ENCODE measurements around the gene GPBAR1. TPM values are rescaled to one million over a fixed set of nuclear protein-coding genes. Genes with fewer than 3 reads are reported as not detected.

GPBAR1 gene
- total and polyA plus RNA-seq, 9 of the 15 experiments (the other 6 are each of a cell fraction or from before 2014, with no cell fraction given) = not detected

DNA sequence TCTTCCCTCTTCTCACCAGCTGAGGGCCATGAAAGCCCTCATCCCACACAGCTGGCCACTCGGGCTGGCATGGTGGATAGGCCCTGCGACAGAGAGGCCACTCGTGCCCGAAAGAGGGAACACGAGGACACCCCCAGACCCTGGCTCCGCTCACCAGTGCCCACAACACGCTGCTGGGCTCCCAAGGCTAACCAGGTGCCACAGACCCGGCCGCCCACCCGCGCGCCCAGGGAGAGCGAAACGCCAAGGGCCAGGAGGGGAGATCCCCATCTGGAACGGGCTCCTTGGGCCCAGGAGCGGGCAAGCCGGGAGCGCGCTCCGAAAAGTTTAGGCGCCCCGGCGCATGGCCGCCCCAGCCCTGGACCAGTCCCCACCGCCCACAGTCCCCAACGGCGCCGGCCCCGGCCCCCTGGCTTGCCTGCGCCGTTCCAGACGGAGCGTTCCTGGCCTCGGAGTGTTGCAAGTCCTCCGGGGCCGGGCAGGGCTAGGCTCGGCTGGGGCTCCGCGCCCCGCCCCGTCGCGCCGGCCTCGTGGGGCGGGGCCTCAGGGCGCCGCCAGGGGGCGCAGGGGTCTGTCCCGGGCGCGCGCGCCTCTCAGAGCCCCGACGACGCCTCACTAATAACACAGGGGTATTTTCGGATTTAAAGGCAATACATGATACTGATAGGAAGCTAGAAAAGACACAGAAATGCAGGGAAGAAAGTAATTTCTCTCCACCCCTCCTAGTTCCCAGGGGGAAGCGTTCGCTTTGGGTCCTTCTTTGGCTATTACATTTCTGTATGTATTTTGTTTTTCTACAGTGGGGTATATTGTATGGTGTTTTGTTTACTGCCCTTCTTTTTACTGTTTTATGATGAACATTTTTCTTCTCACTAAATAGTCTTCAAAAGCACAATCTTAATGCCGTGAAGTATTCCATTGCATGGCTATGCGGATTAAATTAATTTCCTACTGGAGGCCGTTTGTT lies 31.5 kb downstream of the GPBAR1 start, which contains the start of gene TMBIM1 (continued):
- TF ChIP-seq DDX20 (tag; IDR thresholded peaks at IDR 0.05; ENCODE audit: low read depth) = no peak
- TF ChIP-seq CTBP1 (IDR thresholded peaks at IDR 0.05; ENCODE audit: borderline replicate concordance) = peak; percentile 57; the same call in 1 of the 2 replicates
- 0 out of 2 replicates have a peak, but pooled peaks have one; percentile 25 for TF ChIP-seq ZBTB17 (CRISPR knock-in tag; IDR thresholded peaks at IDR 0.05)
- TF ChIP-seq, protein P1, sequence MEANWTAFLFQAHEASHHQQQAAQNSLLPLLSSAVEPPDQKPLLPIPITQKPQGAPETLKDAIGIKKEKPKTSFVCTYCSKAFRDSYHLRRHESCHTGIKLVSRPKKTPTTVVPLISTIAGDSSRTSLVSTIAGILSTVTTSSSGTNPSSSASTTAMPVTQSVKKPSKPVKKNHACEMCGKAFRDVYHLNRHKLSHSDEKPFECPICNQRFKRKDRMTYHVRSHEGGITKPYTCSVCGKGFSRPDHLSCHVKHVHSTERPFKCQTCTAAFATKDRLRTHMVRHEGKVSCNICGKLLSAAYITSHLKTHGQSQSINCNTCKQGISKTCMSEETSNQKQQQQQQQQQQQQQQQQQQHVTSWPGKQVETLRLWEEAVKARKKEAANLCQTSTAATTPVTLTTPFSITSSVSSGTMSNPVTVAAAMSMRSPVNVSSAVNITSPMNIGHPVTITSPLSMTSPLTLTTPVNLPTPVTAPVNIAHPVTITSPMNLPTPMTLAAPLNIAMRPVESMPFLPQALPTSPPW (CRISPR knock-in tag; IDR thresholded peaks at IDR 0.05) = peak; percentile 72
- peak; percentile 67 for TF ChIP-seq CEBPB (tag; IDR thresholded peaks at IDR 0.05)
- TF ChIP-seq HDAC1 (IDR thresholded peaks at IDR 0.05) = no peak
- peak; percentile 15 for TF ChIP-seq CHD1 (IDR thresholded peaks at IDR 0.05; ENCODE audit: low read length)
- TF ChIP-seq, protein P2, sequence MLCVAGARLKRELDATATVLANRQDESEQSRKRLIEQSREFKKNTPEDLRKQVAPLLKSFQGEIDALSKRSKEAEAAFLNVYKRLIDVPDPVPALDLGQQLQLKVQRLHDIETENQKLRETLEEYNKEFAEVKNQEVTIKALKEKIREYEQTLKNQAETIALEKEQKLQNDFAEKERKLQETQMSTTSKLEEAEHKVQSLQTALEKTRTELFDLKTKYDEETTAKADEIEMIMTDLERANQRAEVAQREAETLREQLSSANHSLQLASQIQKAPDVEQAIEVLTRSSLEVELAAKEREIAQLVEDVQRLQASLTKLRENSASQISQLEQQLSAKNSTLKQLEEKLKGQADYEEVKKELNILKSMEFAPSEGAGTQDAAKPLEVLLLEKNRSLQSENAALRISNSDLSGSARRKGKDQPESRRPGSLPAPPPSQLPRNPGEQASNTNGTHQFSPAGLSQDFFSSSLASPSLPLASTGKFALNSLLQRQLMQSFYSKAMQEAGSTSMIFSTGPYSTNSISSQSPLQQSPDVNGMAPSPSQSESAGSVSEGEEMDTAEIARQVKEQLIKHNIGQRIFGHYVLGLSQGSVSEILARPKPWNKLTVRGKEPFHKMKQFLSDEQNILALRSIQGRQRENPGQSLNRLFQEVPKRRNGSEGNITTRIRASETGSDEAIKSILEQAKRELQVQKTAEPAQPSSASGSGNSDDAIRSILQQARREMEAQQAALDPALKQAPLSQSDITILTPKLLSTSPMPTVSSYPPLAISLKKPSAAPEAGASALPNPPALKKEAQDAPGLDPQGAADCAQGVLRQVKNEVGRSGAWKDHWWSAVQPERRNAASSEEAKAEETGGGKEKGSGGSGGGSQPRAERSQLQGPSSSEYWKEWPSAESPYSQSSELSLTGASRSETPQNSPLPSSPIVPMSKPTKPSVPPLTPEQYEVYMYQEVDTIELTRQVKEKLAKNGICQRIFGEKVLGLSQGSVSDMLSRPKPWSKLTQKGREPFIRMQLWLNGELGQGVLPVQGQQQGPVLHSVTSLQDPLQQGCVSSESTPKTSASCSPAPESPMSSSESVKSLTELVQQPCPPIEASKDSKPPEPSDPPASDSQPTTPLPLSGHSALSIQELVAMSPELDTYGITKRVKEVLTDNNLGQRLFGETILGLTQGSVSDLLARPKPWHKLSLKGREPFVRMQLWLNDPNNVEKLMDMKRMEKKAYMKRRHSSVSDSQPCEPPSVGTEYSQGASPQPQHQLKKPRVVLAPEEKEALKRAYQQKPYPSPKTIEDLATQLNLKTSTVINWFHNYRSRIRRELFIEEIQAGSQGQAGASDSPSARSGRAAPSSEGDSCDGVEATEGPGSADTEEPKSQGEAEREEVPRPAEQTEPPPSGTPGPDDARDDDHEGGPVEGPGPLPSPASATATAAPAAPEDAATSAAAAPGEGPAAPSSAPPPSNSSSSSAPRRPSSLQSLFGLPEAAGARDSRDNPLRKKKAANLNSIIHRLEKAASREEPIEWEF (CRISPR knock-in tag; IDR thresholded peaks at IDR 0.05) = no peak
- TF ChIP-seq, protein P3, sequence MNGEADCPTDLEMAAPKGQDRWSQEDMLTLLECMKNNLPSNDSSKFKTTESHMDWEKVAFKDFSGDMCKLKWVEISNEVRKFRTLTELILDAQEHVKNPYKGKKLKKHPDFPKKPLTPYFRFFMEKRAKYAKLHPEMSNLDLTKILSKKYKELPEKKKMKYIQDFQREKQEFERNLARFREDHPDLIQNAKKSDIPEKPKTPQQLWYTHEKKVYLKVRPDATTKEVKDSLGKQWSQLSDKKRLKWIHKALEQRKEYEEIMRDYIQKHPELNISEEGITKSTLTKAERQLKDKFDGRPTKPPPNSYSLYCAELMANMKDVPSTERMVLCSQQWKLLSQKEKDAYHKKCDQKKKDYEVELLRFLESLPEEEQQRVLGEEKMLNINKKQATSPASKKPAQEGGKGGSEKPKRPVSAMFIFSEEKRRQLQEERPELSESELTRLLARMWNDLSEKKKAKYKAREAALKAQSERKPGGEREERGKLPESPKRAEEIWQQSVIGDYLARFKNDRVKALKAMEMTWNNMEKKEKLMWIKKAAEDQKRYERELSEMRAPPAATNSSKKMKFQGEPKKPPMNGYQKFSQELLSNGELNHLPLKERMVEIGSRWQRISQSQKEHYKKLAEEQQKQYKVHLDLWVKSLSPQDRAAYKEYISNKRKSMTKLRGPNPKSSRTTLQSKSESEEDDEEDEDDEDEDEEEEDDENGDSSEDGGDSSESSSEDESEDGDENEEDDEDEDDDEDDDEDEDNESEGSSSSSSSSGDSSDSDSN (IDR thresholded peaks at IDR 0.05; ENCODE audit: borderline replicate concordance in 1 of 2, low read depth in 2 of 2, low read length in 2 of 2) = peak in 1 of 2 experiments; percentile 79; a peak in 2 of 4 replicates
- TF ChIP-seq, protein P4, sequence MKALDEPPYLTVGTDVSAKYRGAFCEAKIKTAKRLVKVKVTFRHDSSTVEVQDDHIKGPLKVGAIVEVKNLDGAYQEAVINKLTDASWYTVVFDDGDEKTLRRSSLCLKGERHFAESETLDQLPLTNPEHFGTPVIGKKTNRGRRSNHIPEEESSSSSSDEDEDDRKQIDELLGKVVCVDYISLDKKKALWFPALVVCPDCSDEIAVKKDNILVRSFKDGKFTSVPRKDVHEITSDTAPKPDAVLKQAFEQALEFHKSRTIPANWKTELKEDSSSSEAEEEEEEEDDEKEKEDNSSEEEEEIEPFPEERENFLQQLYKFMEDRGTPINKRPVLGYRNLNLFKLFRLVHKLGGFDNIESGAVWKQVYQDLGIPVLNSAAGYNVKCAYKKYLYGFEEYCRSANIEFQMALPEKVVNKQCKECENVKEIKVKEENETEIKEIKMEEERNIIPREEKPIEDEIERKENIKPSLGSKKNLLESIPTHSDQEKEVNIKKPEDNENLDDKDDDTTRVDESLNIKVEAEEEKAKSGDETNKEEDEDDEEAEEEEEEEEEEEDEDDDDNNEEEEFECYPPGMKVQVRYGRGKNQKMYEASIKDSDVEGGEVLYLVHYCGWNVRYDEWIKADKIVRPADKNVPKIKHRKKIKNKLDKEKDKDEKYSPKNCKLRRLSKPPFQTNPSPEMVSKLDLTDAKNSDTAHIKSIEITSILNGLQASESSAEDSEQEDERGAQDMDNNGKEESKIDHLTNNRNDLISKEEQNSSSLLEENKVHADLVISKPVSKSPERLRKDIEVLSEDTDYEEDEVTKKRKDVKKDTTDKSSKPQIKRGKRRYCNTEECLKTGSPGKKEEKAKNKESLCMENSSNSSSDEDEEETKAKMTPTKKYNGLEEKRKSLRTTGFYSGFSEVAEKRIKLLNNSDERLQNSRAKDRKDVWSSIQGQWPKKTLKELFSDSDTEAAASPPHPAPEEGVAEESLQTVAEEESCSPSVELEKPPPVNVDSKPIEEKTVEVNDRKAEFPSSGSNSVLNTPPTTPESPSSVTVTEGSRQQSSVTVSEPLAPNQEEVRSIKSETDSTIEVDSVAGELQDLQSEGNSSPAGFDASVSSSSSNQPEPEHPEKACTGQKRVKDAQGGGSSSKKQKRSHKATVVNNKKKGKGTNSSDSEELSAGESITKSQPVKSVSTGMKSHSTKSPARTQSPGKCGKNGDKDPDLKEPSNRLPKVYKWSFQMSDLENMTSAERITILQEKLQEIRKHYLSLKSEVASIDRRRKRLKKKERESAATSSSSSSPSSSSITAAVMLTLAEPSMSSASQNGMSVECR (CRISPR knock-in tag; IDR thresholded peaks at IDR 0.05) = peak; percentile 61; the same call in 1 of the 2 replicates
- 0 out of 2 replicates have a peak, but pooled peaks have one; percentile 19 for TF ChIP-seq MTA3 (IDR thresholded peaks at IDR 0.05; ENCODE audit: borderline replicate concordance)

Data from K562 (cell line).